ENCODE measurements around the gene FBXW8.

DNA sequence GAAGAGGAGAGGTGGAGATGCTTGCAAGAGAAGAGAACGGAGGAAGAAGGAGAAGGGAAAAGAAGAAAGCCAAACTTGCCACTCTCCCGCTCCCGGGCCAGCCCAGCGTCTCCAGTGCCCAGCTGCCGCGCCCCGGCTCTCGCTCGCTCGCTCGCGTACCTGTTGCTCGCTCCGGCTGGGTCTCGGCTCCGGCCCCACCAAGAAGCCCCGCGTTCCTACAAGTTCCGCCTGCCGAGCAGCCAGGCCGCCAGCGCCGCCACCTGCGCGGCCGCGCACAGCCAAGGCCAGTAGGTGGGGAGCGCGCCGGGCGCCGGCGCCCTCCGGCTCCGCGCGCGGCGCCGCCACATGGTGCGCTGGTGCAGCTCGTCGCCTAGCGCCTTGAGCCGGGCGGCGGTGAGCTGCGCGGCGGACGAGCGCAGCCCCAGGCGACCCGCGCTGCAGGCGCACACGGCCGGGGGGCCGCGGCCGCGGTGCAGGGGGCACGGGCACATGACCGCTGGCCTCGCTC, 29.9 kb upstream of the FBXW8 start:
- TF ChIP-seq, protein P1, sequence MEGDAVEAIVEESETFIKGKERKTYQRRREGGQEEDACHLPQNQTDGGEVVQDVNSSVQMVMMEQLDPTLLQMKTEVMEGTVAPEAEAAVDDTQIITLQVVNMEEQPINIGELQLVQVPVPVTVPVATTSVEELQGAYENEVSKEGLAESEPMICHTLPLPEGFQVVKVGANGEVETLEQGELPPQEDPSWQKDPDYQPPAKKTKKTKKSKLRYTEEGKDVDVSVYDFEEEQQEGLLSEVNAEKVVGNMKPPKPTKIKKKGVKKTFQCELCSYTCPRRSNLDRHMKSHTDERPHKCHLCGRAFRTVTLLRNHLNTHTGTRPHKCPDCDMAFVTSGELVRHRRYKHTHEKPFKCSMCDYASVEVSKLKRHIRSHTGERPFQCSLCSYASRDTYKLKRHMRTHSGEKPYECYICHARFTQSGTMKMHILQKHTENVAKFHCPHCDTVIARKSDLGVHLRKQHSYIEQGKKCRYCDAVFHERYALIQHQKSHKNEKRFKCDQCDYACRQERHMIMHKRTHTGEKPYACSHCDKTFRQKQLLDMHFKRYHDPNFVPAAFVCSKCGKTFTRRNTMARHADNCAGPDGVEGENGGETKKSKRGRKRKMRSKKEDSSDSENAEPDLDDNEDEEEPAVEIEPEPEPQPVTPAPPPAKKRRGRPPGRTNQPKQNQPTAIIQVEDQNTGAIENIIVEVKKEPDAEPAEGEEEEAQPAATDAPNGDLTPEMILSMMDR (tag by site-specific recombination; IDR thresholded peaks at IDR 0.05): no peak
- TF ChIP-seq ZBTB21 (tag by site-specific recombination; IDR thresholded peaks at IDR 0.05) (no peak), ZNF558 (tag by site-specific recombination; IDR thresholded peaks at IDR 0.05) (no peak), SP2 (tag by site-specific recombination; IDR thresholded peaks at IDR 0.05) (no peak)
- TF ChIP-seq, protein P2, sequence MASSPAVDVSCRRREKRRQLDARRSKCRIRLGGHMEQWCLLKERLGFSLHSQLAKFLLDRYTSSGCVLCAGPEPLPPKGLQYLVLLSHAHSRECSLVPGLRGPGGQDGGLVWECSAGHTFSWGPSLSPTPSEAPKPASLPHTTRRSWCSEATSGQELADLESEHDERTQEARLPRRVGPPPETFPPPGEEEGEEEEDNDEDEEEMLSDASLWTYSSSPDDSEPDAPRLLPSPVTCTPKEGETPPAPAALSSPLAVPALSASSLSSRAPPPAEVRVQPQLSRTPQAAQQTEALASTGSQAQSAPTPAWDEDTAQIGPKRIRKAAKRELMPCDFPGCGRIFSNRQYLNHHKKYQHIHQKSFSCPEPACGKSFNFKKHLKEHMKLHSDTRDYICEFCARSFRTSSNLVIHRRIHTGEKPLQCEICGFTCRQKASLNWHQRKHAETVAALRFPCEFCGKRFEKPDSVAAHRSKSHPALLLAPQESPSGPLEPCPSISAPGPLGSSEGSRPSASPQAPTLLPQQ (tag by site-specific recombination; IDR thresholded peaks at IDR 0.05): peak; percentile 40; the same call in 1 of the 2 replicates
- TF ChIP-seq, protein P3, sequence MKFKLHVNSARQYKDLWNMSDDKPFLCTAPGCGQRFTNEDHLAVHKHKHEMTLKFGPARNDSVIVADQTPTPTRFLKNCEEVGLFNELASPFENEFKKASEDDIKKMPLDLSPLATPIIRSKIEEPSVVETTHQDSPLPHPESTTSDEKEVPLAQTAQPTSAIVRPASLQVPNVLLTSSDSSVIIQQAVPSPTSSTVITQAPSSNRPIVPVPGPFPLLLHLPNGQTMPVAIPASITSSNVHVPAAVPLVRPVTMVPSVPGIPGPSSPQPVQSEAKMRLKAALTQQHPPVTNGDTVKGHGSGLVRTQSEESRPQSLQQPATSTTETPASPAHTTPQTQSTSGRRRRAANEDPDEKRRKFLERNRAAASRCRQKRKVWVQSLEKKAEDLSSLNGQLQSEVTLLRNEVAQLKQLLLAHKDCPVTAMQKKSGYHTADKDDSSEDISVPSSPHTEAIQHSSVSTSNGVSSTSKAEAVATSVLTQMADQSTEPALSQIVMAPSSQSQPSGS (tag by site-specific recombination; IDR thresholded peaks at IDR 0.05; ENCODE audit: low read depth): no peak
- TF ChIP-seq, protein P4, sequence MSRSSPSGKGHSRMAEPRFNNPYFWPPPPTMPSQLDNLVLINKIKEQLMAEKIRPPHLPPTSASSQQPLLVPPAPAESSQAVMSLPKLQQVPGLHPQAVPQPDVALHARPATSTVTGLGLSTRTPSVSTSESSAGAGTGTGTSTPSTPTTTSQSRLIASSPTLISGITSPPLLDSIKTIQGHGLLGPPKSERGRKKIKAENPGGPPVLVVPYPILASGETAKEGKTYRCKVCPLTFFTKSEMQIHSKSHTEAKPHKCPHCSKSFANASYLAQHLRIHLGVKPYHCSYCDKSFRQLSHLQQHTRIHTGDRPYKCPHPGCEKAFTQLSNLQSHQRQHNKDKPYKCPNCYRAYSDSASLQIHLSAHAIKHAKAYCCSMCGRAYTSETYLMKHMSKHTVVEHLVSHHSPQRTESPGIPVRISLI (tag by site-specific recombination; IDR thresholded peaks at IDR 0.05): no peak
- TF ChIP-seq, protein P5, sequence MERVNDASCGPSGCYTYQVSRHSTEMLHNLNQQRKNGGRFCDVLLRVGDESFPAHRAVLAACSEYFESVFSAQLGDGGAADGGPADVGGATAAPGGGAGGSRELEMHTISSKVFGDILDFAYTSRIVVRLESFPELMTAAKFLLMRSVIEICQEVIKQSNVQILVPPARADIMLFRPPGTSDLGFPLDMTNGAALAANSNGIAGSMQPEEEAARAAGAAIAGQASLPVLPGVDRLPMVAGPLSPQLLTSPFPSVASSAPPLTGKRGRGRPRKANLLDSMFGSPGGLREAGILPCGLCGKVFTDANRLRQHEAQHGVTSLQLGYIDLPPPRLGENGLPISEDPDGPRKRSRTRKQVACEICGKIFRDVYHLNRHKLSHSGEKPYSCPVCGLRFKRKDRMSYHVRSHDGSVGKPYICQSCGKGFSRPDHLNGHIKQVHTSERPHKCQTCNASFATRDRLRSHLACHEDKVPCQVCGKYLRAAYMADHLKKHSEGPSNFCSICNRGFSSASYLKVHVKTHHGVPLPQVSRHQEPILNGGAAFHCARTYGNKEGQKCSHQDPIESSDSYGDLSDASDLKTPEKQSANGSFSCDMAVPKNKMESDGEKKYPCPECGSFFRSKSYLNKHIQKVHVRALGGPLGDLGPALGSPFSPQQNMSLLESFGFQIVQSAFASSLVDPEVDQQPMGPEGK (tag by site-specific recombination; IDR thresholded peaks at IDR 0.05): no peak
- TF ChIP-seq, protein P6, sequence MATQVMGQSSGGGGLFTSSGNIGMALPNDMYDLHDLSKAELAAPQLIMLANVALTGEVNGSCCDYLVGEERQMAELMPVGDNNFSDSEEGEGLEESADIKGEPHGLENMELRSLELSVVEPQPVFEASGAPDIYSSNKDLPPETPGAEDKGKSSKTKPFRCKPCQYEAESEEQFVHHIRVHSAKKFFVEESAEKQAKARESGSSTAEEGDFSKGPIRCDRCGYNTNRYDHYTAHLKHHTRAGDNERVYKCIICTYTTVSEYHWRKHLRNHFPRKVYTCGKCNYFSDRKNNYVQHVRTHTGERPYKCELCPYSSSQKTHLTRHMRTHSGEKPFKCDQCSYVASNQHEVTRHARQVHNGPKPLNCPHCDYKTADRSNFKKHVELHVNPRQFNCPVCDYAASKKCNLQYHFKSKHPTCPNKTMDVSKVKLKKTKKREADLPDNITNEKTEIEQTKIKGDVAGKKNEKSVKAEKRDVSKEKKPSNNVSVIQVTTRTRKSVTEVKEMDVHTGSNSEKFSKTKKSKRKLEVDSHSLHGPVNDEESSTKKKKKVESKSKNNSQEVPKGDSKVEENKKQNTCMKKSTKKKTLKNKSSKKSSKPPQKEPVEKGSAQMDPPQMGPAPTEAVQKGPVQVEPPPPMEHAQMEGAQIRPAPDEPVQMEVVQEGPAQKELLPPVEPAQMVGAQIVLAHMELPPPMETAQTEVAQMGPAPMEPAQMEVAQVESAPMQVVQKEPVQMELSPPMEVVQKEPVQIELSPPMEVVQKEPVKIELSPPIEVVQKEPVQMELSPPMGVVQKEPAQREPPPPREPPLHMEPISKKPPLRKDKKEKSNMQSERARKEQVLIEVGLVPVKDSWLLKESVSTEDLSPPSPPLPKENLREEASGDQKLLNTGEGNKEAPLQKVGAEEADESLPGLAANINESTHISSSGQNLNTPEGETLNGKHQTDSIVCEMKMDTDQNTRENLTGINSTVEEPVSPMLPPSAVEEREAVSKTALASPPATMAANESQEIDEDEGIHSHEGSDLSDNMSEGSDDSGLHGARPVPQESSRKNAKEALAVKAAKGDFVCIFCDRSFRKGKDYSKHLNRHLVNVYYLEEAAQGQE (tag by site-specific recombination; IDR thresholded peaks at IDR 0.05): no peak
